Neuronal stem cell (in vitro differentiated cells): ENCODE data around the gene PLCL2.
A peak's percentile ranks its signal among the peaks of the same experiment; 100 is the strongest.

Experiments
- DNase-seq: peaks from one replicate; pipeline ENCODE4 v3.0.0-alpha.2; 2013; ENCODE audit warnings: low spot score
- H2AFZ ChIP-seq: one replicate; pipeline ENCODE4 v1.6.1; 2013; ENCODE audit warnings: mild to moderate bottlenecking, low read length, inconsistent platforms
- H2AK5ac ChIP-seq: 2 replicates; pipeline ENCODE4 v1.6.1; 2013; ENCODE audit warnings: low read depth, mild to moderate bottlenecking, inconsistent platforms, low read length, moderate library complexity, mixed read lengths
- H2BK120ac ChIP-seq: 2 replicates; pipeline ENCODE4 v1.6.1; 2013; ENCODE audit warnings: low read depth, mild to moderate bottlenecking, inconsistent platforms, low read length, moderate library complexity, mixed read lengths
- H2BK12ac ChIP-seq: one replicate; pipeline ENCODE4 v1.6.1; 2013; ENCODE audit warnings: low read length, inconsistent platforms
- H2BK15ac ChIP-seq: 2 replicates; pipeline ENCODE4 v1.6.1; 2013; ENCODE audit warnings: mild to moderate bottlenecking, low read length, inconsistent platforms, mixed read lengths
- H2BK5ac ChIP-seq: one replicate; pipeline ENCODE4 v1.6.1; 2013; ENCODE audit warnings: inconsistent platforms, mild to moderate bottlenecking, low read length, moderate library complexity
- H3K14ac ChIP-seq: one replicate; pipeline ENCODE4 v1.6.1; 2013; ENCODE audit warnings: low read length, inconsistent platforms
- H3K18ac ChIP-seq: 2 replicates; pipeline ENCODE4 v1.6.1; 2013; ENCODE audit warnings: low read length, inconsistent platforms
- H3K23ac ChIP-seq: 2 replicates; pipeline ENCODE4 v1.6.1; 2013; ENCODE audit warnings: low read depth, mild to moderate bottlenecking, mixed read lengths, low read length, inconsistent platforms; ENCODE audit not compliant: poor library complexity
- H3K27ac ChIP-seq: replicated peaks from 3 replicates; pipeline ENCODE4 v1.5.1; 2013; ENCODE audit warnings: low read length, inconsistent platforms
- H3K27me3 ChIP-seq, 3 experiments: 2 replicates each; pipeline ENCODE4 v1.6.1; 2013; ENCODE audit warnings: low read length in 3 of 3, mild to moderate bottlenecking in 2 of 3, inconsistent platforms in 1 of 3, low read depth in 1 of 3, mixed read lengths in 1 of 3, moderate library complexity in 1 of 3; ENCODE audit not compliant: control insufficient read depth in 3 of 3, insufficient read depth in 3 of 3
- H3K36me3 ChIP-seq, 2 donors: replicated peaks in 1 of 2; 2 replicates each; pipeline ENCODE4 v1.6.1; 2013; ENCODE audit warnings: low read length in 2 of 2; ENCODE audit not compliant: control insufficient read depth in 2 of 2, insufficient read depth in 2 of 2
- H3K4ac ChIP-seq: 2 replicates; pipeline ENCODE4 v1.6.1; 2013; ENCODE audit warnings: inconsistent platforms, mild to moderate bottlenecking, low read length, moderate library complexity
- H3K4me1 ChIP-seq, 2 donors: 1 replicate in 1 of 2; 2 replicates in 1 of 2; pipeline ENCODE4 v1.6.1; 2013; ENCODE audit warnings: low read length in 2 of 2, low read depth in 1 of 2; ENCODE audit not compliant: control insufficient read depth in 2 of 2, insufficient read depth in 1 of 2
- H3K4me2 ChIP-seq: one replicate; pipeline ENCODE4 v1.6.1; 2013; ENCODE audit warnings: mild to moderate bottlenecking, low read length, inconsistent platforms; ENCODE audit not compliant: insufficient read depth, poor library complexity, severe bottlenecking
- H3K4me3 ChIP-seq, 2 donors: 2 replicates each; pipeline ENCODE4 v1.5.1; 2013; ENCODE audit warnings: low read length in 2 of 2, mild to moderate bottlenecking in 2 of 2, inconsistent platforms in 1 of 2, moderate library complexity in 1 of 2
- H3K79me1 ChIP-seq: one replicate; pipeline ENCODE4 v1.6.1; 2013; ENCODE audit warnings: low read depth, mild to moderate bottlenecking, inconsistent platforms, low read length, moderate library complexity
- H3K9ac ChIP-seq: one replicate; pipeline ENCODE4 v1.6.1; 2013; ENCODE audit warnings: mild to moderate bottlenecking, low read depth, low read length, inconsistent platforms; ENCODE audit not compliant: poor library complexity
- H3K9me3 ChIP-seq, 2 donors: replicated peaks in 1 of 2; 2 replicates each; pipeline versions ENCODE3 to v1.6.1; 2013; ENCODE audit warnings: low read length in 2 of 2, mild to moderate bottlenecking in 2 of 2, inconsistent platforms in 1 of 2, low read depth in 1 of 2, mixed read lengths in 1 of 2, moderate library complexity in 1 of 2; ENCODE audit not compliant: control insufficient read depth in 2 of 2, insufficient read depth in 1 of 2
- H4K8ac ChIP-seq: one replicate; pipeline ENCODE4 v1.6.1; 2013; ENCODE audit warnings: low read depth, mild to moderate bottlenecking, inconsistent platforms, low read length, moderate library complexity
- H4K91ac ChIP-seq: one replicate; pipeline ENCODE4 v1.6.1; 2013; ENCODE audit warnings: low read length, low read depth, mild to moderate bottlenecking, inconsistent platforms; ENCODE audit not compliant: poor library complexity
- WGBS, 2 donors: extraction: QIAGEN DNeasy Blood & Tissue Kit; methylation state at CpG; one replicate each; pipeline ENCODE4 v1.1.7; 2013; ENCODE audit warnings: missing lambda C conversion rate in 2 of 2, mixed read lengths in 1 of 2; ENCODE audit not compliant: insufficient read length in 2 of 2, insufficient replicate concordance in 1 of 2; ENCODE audit errors: extremely low coverage in 2 of 2; 5-methylcytosine and 5-hydroxymethylcytosine counted together

Gene PLCL2

GRCh38 chr3:16923112-16923511, 38.4 kb downstream of the PLCL2 start:
- H2BK15ac ChIP-seq = no peak overlapping the region
- H3K27me3 ChIP-seq = no peaks in the 10 kb centered on the region
- no peak overlapping the region for H3K9ac ChIP-seq
- H3K18ac ChIP-seq = peak overlapping the region; percentile 35
- H3K4me1 ChIP-seq = peaks cover 0 to 2% of the 10 kb centered on the region in 2 donors
- no peak overlapping the region for H3K4ac ChIP-seq
- no peak overlapping the region for H3K4me3 ChIP-seq
- H2AK5ac ChIP-seq = no peak overlapping the region
- DNase-seq = no peak
- no peak overlapping the region for H3K4me2 ChIP-seq
- no CpG with 5 or more reads among the region's 2 CpGs for WGBS, 2 donors
- H3K27ac ChIP-seq = no peak overlapping the region
- peaks cover 0 to 3% of the 10 kb centered on the region in 2 donors for H3K9me3 ChIP-seq
- no peak overlapping the region for H4K91ac ChIP-seq
- H2BK120ac ChIP-seq = no peak overlapping the region
- H3K23ac ChIP-seq = no peak overlapping the region
- H3K36me3 ChIP-seq = no peaks in the 10 kb centered on the region
- no peak overlapping the region for H4K8ac ChIP-seq
- no peak overlapping the region for H2AFZ ChIP-seq
- no peak overlapping the region for H2BK5ac ChIP-seq
- no peak overlapping the region for H3K14ac ChIP-seq
- H3K79me1 ChIP-seq = no peaks in the 10 kb centered on the region
- H2BK12ac ChIP-seq = no peak overlapping the region

GRCh38 chr3:16927485-16927884, 42.7 kb downstream of the PLCL2 start:
- H3K4ac ChIP-seq = no peak overlapping the region
- no peak overlapping the region for H2BK12ac ChIP-seq
- no peaks in the 10 kb centered on the region for H3K79me1 ChIP-seq
- no peak overlapping the region for H3K18ac ChIP-seq
- H4K8ac ChIP-seq = no peak overlapping the region
- H3K4me1 ChIP-seq = peaks cover 0 to 2% of the 10 kb centered on the region in 2 donors
- H3K4me3 ChIP-seq = no peak overlapping the region
- no peak overlapping the region for H3K14ac ChIP-seq
- no peaks in the 10 kb centered on the region for H3K27me3 ChIP-seq
- peaks cover 0 to 3% of the 10 kb centered on the region in 2 donors for H3K9me3 ChIP-seq
- no peak for DNase-seq
- no peak overlapping the region for H4K91ac ChIP-seq
- H2BK5ac ChIP-seq = no peak overlapping the region
- H3K4me2 ChIP-seq = no peak overlapping the region
- no peak overlapping the region for H2BK15ac ChIP-seq
- H2AFZ ChIP-seq = no peak overlapping the region
- no peak overlapping the region for H2BK120ac ChIP-seq
- H3K36me3 ChIP-seq = no peaks in the 10 kb centered on the region
- no peak overlapping the region for H2AK5ac ChIP-seq
- no peak overlapping the region for H3K23ac ChIP-seq
- H3K9ac ChIP-seq = no peak overlapping the region
- H3K27ac ChIP-seq = no peak overlapping the region
- WGBS, 2 donors = no CpG with 5 or more reads among the region's 1 CpG

GRCh38 chr3:16928386-16929132, 43.8 kb downstream of the PLCL2 start:
- no peak overlapping the region for H3K4me2 ChIP-seq
- no peaks in the 10 kb centered on the region for H3K79me1 ChIP-seq
- H3K23ac ChIP-seq = no peak overlapping the region
- no CpG with 5 or more reads among the region's 8 CpGs for WGBS, 2 donors
- H3K36me3 ChIP-seq = no peaks in the 10 kb centered on the region
- H2BK15ac ChIP-seq = no peak overlapping the region
- H4K91ac ChIP-seq = no peak overlapping the region
- H2BK12ac ChIP-seq = no peak overlapping the region
- H2BK120ac ChIP-seq = no peak overlapping the region
- H3K14ac ChIP-seq = no peak overlapping the region
- no peak overlapping the region for H2AK5ac ChIP-seq
- H3K9ac ChIP-seq = no peak overlapping the region
- no peak overlapping the region for H4K8ac ChIP-seq
- no peak overlapping the region for H2BK5ac ChIP-seq
- no peak overlapping the region for H3K4ac ChIP-seq
- no peak overlapping the region for H3K27ac ChIP-seq
- no peaks in the 10 kb centered on the region for H3K4me1 ChIP-seq
- no peak overlapping the region for H3K18ac ChIP-seq
- H3K4me3 ChIP-seq = no peak overlapping the region
- H2AFZ ChIP-seq = no peak overlapping the region
- no peaks in the 10 kb centered on the region for H3K27me3 ChIP-seq
- DNase-seq = no peak
- peaks cover 0 to 3% of the 10 kb centered on the region in 2 donors for H3K9me3 ChIP-seq

- Histone ChIP-seq H3K18ac (no peak overlapping the region), H4K8ac (no peak overlapping the region), H3K4ac (no peak overlapping the region), H3K4me1 (no peaks in the 10 kb centered on the region), H3K27ac (no peak overlapping the region), H2AK5ac (no peak overlapping the region), H3K14ac (no peak overlapping the region), H3K4me3 (no peak overlapping the region), H2BK5ac (no peak overlapping the region), H3K23ac (no peak overlapping the region), H3K36me3 (no peaks in the 10 kb centered on the region), H4K91ac (no peak overlapping the region), H3K9me3 (peaks cover 0 to 3% of the 10 kb centered on the region in 2 donors), H3K9ac (no peak overlapping the region), H2BK12ac (no peak overlapping the region), H3K4me2 (no peak overlapping the region), H2BK120ac (no peak overlapping the region), H2AFZ (no peak overlapping the region), H3K27me3 (no peaks in the 10 kb centered on the region), H2BK15ac (no peak overlapping the region), H3K79me1 (no peaks in the 10 kb centered on the region)
- no peak for DNase-seq
- no CpG with 5 or more reads among the region's 2 CpGs for WGBS, 2 donors
Measured at GRCh38 chr3:16929311-16929710, 44.6 kb downstream of the PLCL2 start.
